GM23338 (cell line): ENCODE results near the gene CPSF4. TPM values are rescaled to one million over a fixed set of nuclear protein-coding genes. Genes with fewer than 3 reads are reported as not detected.
A peak's percentile ranks its signal among the peaks of the same experiment; 100 is the strongest.

Experiments
- ATAC-seq: fragments of 200-7000 bp; cut with Tn5 transposase; 3 replicates; pipeline ENCODE4 v1.9.1; 2020
- DNase-seq: peaks from one replicate; pipeline ENCODE4 v3.0.0-alpha.2; 2015; ENCODE audit warnings: low spot score
- H2AFZ ChIP-seq: fragments of 200-600 bp; sonication (generic); 2 replicates; pipeline ENCODE4 v1.8.0; 2016; ENCODE audit warnings: antibody characterized with exemption, mild to moderate bottlenecking, moderate library complexity
- H3F3A ChIP-seq: fragments of 200-600 bp; sonication (generic); replicated peaks from 2 replicates; pipeline ENCODE4 v1.8.0; 2017; ENCODE audit warnings: antibody characterized with exemption, mixed run types, low read depth
- H3K27ac ChIP-seq: fragments of 200-600 bp; sonication (generic); 2 replicates; pipeline ENCODE4 v1.6.1; 2016; ENCODE audit warnings: low read depth
- H3K27me3 ChIP-seq: fragments of 200-600 bp; sonication (generic); 2 replicates; pipeline ENCODE4 v1.8.0; 2016; ENCODE audit warnings: mild to moderate bottlenecking, mixed run types, moderate library complexity; ENCODE audit not compliant: insufficient read depth
- H3K36me3 ChIP-seq: fragments of 200-600 bp; sonication (generic); 2 replicates; pipeline ENCODE4 v1.8.0; 2016; ENCODE audit warnings: mild to moderate bottlenecking; ENCODE audit not compliant: insufficient read depth
- H3K4me1 ChIP-seq: fragments of 200-600 bp; sonication (generic); 2 replicates; pipeline ENCODE4 v1.8.0; 2016; ENCODE audit warnings: mild to moderate bottlenecking, moderate library complexity; ENCODE audit not compliant: insufficient read depth
- H3K4me2 ChIP-seq: fragments of 200-600 bp; sonication (generic); 2 replicates; pipeline ENCODE4 v1.7.1; 2017; ENCODE audit warnings: mixed run types
- H3K4me3 ChIP-seq: fragments of 200-600 bp; sonication (generic); 2 replicates; pipeline ENCODE4 v1.6.1; 2016; ENCODE audit warnings: mixed run types
- H3K79me2 ChIP-seq: fragments of 200-600 bp; sonication (generic); replicated peaks from 2 replicates; pipeline ENCODE4 v1.8.0; 2017; ENCODE audit warnings: mild to moderate bottlenecking; ENCODE audit not compliant: insufficient read depth
- H3K9me2 ChIP-seq: fragments of 200-600 bp; sonication (generic); 2 replicates; pipeline ENCODE4 v1.8.0; 2017; ENCODE audit not compliant: insufficient read depth
- H4K20me1 ChIP-seq: fragments of 200-600 bp; sonication (generic); replicated peaks from 2 replicates; pipeline ENCODE4 v1.8.0; 2017; ENCODE audit warnings: mild to moderate bottlenecking; ENCODE audit not compliant: insufficient read depth
- H3K27ac Mint-ChIP-seq: 2 replicates; pipeline ENCODE4 v1.8.0; 2020; ENCODE audit warnings: inconsistent platforms, mild to moderate bottlenecking, moderate library complexity, mixed read lengths
- H3K27me3 Mint-ChIP-seq: 3 replicates; pipeline ENCODE4 v1.8.0; 2022; ENCODE audit warnings: low read depth, mild to moderate bottlenecking, moderate library complexity, mixed read lengths, inconsistent platforms; ENCODE audit not compliant: insufficient read depth, poor library complexity
- H3K36me3 Mint-ChIP-seq: 3 replicates; pipeline ENCODE4 v1.8.0; 2021; ENCODE audit warnings: low read depth, mild to moderate bottlenecking, inconsistent platforms, moderate library complexity, mixed read lengths
- H3K4me1 Mint-ChIP-seq: 3 replicates; pipeline ENCODE4 v1.8.0; 2020; ENCODE audit warnings: mild to moderate bottlenecking, inconsistent platforms, mixed read lengths
- H3K4me3 Mint-ChIP-seq: 3 replicates; pipeline ENCODE4 v1.8.0; 2021; ENCODE audit warnings: moderate library complexity, mild to moderate bottlenecking, inconsistent platforms, mixed read lengths
- H3K9me3 Mint-ChIP-seq: 3 replicates; pipeline ENCODE4 v1.8.0; 2020; ENCODE audit warnings: moderate library complexity, mild to moderate bottlenecking, inconsistent platforms, mixed read lengths
- EZH2phosphoT487 ChIP-seq: fragments of 200-600 bp; sonication (generic); IDR thresholded peaks from one replicate; pipeline ENCODE4 v1.8.1; 2018; ENCODE audit warnings: antibody characterized with exemption; ENCODE audit not compliant: unreplicated experiment
- NANOG ChIP-seq: IDR thresholded peaks from 2 replicates; pipeline ENCODE4 v1.6.1; 2016; ENCODE audit warnings: antibody characterized with exemption, borderline replicate concordance
- POLR2AphosphoS5 ChIP-seq: IDR thresholded peaks from 2 replicates; pipeline ENCODE4 v1.6.1; 2016; ENCODE audit warnings: antibody characterized with exemption, low read depth
- ZNF114 ChIP-seq: fragments of 250-450 bp; sonication (Bioruptor Pico); IDR thresholded peaks from 2 replicates; pipeline ENCODE4 v1.5.0; 2020; ENCODE audit warnings: mild to moderate bottlenecking, moderate library complexity
- ZNF331 ChIP-seq: fragments of 250-450 bp; sonication (Bioruptor Pico); IDR thresholded peaks from 2 replicates; pipeline ENCODE4 v1.5.0; 2020; ENCODE audit warnings: low read depth, mild to moderate bottlenecking, moderate library complexity
- polyA plus RNA-seq: library from polyadenylated mRNA; unstranded; fragments of >200 nt; fragmentation: Nextera tagmentation; extraction: Ambion mirVana; gene quantifications from 2 replicates; pipeline ENCODE4 v1.2.1, GENCODE V29; 2016
- total RNA-seq: library from RNA; depleted of rRNA; stranded (reverse); fragments of >200 nt; shearing (Covaris generic); gene quantifications from 2 replicates; pipeline ENCODE4 v1.2.3, GENCODE V29; 2014
- TF ChIP-seq, protein P1 (sequence below): IDR thresholded peaks from one replicate; pipeline ENCODE4 v1.6.1; 2018; ENCODE audit warnings: antibody characterized with exemption; ENCODE audit not compliant: unreplicated experiment
- TF ChIP-seq, protein P2 (sequence below): fragments of 250-450 bp; sonication (Bioruptor Pico); IDR thresholded peaks from 2 replicates; pipeline ENCODE4 v1.5.0; 2020; ENCODE audit warnings: mild to moderate bottlenecking, moderate library complexity
- TF ChIP-seq, protein P3 (sequence below), 2 experiments: fragments of 200-600 bp in 1 of 2; sonication (generic) in 1 of 2; conservative IDR thresholded peaks; 2 replicates each; pipeline versions ENCODE4 v1.5.1 to v1.6.1; 2016 to 2017; ENCODE audit warnings: antibody characterized with exemption in 2 of 2, low read depth in 2 of 2, mild to moderate bottlenecking in 2 of 2, moderate library complexity in 1 of 2

CPSF4 gene
- total and polyA plus RNA-seq, 2 experiments from 2014 or later = 34.3 to 93.2 TPM

- Histone ChIP-seq H4K20me1 (peaks cover 29% of the 10 kb centered on the region), H3K4me1 (peaks cover 5% of the 10 kb centered on the region; the same call in 1 of the 2 replicates), H3K79me2 (no peaks in the 10 kb centered on the region), H3F3A (peaks cover 35% of the 10 kb centered on the region), H3K27ac (no peak overlapping the region), H3K36me3 (peaks cover 12% of the 10 kb centered on the region; the same call in 1 of the 2 replicates), H3K27me3 (no peaks in the 10 kb centered on the region), H3K4me3 (no peak overlapping the region; the same call in 1 of the 2 replicates), H3K4me2 (peak overlapping the region; percentile 85), H3K9me2 (no peaks in the 10 kb centered on the region), H2AFZ (no peak overlapping the region)
- H3K9me3 Mint-ChIP-seq = no peaks in the 10 kb centered on the region
- ATAC-seq (no peak), DNase-seq (no peak)
- no peak for TF ChIP-seq NANOG
- TF ChIP-seq, protein P1, sequence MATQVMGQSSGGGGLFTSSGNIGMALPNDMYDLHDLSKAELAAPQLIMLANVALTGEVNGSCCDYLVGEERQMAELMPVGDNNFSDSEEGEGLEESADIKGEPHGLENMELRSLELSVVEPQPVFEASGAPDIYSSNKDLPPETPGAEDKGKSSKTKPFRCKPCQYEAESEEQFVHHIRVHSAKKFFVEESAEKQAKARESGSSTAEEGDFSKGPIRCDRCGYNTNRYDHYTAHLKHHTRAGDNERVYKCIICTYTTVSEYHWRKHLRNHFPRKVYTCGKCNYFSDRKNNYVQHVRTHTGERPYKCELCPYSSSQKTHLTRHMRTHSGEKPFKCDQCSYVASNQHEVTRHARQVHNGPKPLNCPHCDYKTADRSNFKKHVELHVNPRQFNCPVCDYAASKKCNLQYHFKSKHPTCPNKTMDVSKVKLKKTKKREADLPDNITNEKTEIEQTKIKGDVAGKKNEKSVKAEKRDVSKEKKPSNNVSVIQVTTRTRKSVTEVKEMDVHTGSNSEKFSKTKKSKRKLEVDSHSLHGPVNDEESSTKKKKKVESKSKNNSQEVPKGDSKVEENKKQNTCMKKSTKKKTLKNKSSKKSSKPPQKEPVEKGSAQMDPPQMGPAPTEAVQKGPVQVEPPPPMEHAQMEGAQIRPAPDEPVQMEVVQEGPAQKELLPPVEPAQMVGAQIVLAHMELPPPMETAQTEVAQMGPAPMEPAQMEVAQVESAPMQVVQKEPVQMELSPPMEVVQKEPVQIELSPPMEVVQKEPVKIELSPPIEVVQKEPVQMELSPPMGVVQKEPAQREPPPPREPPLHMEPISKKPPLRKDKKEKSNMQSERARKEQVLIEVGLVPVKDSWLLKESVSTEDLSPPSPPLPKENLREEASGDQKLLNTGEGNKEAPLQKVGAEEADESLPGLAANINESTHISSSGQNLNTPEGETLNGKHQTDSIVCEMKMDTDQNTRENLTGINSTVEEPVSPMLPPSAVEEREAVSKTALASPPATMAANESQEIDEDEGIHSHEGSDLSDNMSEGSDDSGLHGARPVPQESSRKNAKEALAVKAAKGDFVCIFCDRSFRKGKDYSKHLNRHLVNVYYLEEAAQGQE = no peak
- no peak for TF ChIP-seq POLR2AphosphoS5
- TF ChIP-seq, protein P2, sequence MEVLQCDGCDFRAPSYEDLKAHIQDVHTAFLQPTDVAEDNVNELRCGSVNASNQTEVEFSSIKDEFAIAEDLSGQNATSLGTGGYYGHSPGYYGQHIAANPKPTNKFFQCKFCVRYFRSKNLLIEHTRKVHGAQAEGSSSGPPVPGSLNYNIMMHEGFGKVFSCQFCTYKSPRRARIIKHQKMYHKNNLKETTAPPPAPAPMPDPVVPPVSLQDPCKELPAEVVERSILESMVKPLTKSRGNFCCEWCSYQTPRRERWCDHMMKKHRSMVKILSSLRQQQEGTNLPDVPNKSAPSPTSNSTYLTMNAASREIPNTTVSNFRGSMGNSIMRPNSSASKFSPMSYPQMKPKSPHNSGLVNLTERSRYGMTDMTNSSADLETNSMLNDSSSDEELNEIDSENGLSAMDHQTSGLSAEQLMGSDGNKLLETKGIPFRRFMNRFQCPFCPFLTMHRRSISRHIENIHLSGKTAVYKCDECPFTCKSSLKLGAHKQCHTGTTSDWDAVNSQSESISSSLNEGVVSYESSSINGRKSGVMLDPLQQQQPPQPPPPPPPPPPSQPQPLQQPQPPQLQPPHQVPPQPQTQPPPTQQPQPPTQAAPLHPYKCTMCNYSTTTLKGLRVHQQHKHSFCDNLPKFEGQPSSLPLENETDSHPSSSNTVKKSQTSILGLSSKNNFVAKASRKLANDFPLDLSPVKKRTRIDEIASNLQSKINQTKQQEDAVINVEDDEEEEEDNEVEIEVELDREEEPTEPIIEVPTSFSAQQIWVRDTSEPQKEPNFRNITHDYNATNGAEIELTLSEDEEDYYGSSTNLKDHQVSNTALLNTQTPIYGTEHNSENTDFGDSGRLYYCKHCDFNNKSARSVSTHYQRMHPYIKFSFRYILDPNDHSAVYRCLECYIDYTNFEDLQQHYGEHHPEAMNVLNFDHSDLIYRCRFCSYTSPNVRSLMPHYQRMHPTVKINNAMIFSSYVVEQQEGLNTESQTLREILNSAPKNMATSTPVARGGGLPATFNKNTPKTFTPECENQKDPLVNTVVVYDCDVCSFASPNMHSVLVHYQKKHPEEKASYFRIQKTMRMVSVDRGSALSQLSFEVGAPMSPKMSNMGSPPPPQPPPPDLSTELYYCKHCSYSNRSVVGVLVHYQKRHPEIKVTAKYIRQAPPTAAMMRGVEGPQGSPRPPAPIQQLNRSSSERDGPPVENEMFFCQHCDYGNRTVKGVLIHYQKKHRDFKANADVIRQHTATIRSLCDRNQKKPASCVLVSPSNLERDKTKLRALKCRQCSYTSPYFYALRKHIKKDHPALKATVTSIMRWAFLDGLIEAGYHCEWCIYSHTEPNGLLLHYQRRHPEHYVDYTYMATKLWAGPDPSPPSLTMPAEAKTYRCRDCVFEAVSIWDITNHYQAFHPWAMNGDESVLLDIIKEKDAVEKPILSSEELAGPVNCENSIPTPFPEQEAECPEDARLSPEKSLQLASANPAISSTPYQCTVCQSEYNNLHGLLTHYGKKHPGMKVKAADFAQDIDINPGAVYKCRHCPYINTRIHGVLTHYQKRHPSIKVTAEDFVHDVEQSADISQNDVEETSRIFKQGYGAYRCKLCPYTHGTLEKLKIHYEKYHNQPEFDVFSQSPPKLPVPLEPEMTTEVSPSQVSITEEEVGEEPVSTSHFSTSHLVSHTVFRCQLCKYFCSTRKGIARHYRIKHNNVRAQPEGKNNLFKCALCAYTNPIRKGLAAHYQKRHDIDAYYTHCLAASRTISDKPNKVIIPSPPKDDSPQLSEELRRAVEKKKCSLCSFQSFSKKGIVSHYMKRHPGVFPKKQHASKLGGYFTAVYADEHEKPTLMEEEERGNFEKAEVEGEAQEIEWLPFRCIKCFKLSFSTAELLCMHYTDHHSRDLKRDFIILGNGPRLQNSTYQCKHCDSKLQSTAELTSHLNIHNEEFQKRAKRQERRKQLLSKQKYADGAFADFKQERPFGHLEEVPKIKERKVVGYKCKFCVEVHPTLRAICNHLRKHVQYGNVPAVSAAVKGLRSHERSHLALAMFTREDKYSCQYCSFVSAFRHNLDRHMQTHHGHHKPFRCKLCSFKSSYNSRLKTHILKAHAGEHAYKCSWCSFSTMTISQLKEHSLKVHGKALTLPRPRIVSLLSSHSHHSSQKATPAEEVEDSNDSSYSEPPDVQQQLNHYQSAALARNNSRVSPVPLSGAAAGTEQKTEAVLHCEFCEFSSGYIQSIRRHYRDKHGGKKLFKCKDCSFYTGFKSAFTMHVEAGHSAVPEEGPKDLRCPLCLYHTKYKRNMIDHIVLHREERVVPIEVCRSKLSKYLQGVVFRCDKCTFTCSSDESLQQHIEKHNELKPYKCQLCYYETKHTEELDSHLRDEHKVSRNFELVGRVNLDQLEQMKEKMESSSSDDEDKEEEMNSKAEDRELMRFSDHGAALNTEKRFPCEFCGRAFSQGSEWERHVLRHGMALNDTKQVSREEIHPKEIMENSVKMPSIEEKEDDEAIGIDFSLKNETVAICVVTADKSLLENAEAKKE (CRISPR knock-in tag) = no peak
- no peak for TF ChIP-seq ZNF331
- TF ChIP-seq, protein P3, sequence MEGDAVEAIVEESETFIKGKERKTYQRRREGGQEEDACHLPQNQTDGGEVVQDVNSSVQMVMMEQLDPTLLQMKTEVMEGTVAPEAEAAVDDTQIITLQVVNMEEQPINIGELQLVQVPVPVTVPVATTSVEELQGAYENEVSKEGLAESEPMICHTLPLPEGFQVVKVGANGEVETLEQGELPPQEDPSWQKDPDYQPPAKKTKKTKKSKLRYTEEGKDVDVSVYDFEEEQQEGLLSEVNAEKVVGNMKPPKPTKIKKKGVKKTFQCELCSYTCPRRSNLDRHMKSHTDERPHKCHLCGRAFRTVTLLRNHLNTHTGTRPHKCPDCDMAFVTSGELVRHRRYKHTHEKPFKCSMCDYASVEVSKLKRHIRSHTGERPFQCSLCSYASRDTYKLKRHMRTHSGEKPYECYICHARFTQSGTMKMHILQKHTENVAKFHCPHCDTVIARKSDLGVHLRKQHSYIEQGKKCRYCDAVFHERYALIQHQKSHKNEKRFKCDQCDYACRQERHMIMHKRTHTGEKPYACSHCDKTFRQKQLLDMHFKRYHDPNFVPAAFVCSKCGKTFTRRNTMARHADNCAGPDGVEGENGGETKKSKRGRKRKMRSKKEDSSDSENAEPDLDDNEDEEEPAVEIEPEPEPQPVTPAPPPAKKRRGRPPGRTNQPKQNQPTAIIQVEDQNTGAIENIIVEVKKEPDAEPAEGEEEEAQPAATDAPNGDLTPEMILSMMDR (conservative IDR thresholded peaks at IDR 0.05; ENCODE audit: low read depth in 2 of 2) = no peak
- no peak for TF ChIP-seq EZH2phosphoT487
- no peak for TF ChIP-seq ZNF114
- peak overlapping the region; percentile 91 for H3K4me3 Mint-ChIP-seq
- H3K4me1 Mint-ChIP-seq = peaks cover 16% of the 10 kb centered on the region
- peak overlapping the region; percentile 80; the same call in 1 of the 2 replicates for H3K27ac Mint-ChIP-seq
- H3K36me3 Mint-ChIP-seq = peaks cover 51% of the 10 kb centered on the region
- H3K27me3 Mint-ChIP-seq = peaks cover 34% of the 10 kb centered on the region
These were observed 44.6 kb upstream of the CPSF4 start for GRCh38 chr7:99394188-99394502.
